Measurements from ENCODE around the gene POLR1D.

Gene POLR1D

GRCh38 chr13:27672025-27672424 lies 50.3 kb downstream of the POLR1D start:
- no peaks in the 10 kb centered on the region for H3K36me3 ChIP-seq (ENCODE audit: insufficient read depth)
- TF ChIP-seq CTCF (conservative IDR thresholded peaks at IDR 0.05; ENCODE audit: low read depth, low read length), result no peak
- H3K9ac ChIP-seq, result no peak overlapping the region
- no peaks in the 10 kb centered on the region for H4K20me1 ChIP-seq (ENCODE audit: insufficient read depth)
- no peaks in the 10 kb centered on the region for H3K79me2 ChIP-seq (ENCODE audit: insufficient read depth, low read depth)
- H3K4me3 ChIP-seq (IDR thresholded peaks at IDR 0.05; ENCODE audit: insufficient read depth, low read depth, low read length), result no peak overlapping the region
- H3K27me3 ChIP-seq (ENCODE audit: insufficient read depth, low read depth), result no peaks in the 10 kb centered on the region
- no peak overlapping the region for H3K27ac ChIP-seq
- no peak overlapping the region for H3K4me2 ChIP-seq
- no peak overlapping the region for H2AFZ ChIP-seq (ENCODE audit: low read depth)
- no peaks in the 10 kb centered on the region for H3K4me1 ChIP-seq (ENCODE audit: low read depth, poor library complexity, severe bottlenecking)
